HG02759 (cell line): ENCODE data around the gene FADD.
"Not testable (repeated sequence)": the region's sequence is repeated elsewhere in the genome, so short reads cannot be mapped to it uniquely, and the experiment has no call there.

Experiments
- ATAC-seq: cut with Tn5 transposase; IDR thresholded peaks from one replicate; pipeline ENCODE4 v1.9.1; 2021; ENCODE audit warnings: mild to moderate bottlenecking, moderate library complexity; ENCODE audit not compliant: unreplicated experiment

Gene FADD

DNA sequence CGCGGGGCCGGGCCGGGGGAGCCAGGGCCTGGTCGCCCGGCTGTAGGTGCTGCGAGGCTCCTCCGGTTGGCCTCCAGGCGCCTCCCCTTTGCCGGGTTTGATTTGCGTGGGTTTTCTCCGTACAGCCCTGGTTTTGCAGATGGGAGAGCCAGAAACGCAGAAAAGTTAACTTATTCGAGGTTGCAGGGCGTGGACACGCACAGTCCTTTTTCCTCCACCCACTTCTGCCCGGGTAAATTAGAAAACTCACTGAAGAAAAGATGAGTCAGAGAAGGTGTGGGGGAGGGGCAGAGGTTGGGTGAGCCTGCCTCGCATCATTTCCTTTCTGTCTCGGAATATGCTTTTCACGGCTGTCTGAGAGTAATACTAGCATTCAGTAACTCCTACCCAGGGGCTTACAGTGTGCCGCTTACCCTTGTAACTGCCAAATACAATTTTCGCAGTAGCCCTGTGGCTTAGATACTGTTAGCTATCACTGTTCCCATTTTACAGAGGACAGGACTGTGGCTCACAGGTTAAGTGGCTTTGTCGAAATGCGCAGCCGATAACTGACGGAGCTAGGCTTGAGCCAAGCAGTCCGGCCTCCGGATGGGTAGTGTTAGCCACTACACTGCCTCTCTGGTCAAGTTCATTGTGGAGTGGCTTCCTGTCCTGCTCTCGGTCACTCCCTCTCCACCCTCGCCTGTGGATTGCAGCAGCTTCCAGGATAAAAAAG is 812 bp downstream of the FADD start:
- ATAC-seq = peak; percentile 31

DNA sequence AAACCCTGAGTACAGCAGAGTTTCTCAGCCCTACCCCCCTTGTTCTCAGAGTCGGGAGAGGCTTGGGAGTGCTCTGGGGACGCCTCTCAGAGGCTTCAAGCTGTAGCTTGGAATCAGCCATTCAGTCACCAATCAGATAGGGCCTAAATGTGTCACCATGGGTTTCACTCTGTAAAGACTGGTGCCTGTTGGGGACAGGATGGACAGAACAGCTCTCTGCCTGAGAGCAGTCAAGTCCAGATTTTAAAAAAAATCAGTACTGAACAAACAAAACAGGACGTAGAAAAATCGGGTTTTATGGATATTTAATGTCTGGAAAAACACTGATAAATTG is 1.3 kb downstream of the FADD start:
- no peak for ATAC-seq

DNA sequence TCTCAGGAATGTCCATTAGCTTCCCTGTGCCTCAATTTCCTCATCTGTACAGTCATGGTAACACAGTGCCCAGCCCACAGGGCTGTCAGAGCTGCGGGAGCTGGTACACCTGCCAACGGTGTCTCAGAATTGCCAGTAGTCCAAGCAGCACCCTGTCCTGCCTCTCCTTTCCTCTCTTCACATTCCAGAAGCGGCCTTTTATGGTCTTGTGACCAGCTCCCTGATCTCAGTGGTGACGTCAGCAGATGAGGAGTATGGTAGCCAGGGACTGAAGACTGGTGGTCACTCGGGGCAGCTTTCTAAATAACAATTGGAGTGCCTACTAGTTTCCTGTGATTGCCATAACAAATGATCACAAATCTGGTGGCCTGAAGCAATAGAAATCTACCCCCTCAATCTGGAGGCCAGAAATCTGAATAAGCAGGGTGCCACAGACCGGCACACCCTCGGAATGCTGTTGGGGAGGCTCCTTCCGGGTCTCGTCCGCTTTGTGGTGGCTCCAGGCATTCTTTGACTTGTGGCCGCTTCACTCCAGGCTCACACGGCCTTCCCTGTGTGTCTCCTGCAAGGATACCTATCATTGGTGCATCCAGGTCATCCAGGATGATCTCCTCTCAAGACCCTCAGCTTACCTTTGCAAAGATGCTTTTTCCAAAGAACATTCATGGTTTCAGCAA is 2.1 kb downstream of the FADD start:
- no peak for ATAC-seq

DNA sequence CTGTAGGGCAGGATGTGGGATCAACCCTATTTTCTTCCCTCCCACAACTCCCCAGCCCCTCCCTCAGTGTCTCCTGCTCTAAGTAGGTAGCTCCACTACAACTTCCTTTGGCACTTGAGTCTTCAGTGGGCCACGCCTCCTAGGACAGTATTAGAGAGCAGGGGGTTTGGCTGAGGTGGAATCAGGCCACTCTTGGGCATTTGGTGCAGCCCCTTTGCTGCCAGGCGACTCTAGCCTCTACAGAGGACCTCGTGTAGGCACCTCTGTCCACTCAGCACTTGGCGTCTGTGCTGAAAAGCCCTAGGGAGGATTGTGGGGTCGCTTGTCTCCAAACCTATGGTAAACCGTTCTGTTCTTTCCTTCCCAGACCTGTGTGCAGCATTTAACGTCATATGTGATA is 2.7 kb downstream of the FADD start:
- ATAC-seq = no peak

DNA sequence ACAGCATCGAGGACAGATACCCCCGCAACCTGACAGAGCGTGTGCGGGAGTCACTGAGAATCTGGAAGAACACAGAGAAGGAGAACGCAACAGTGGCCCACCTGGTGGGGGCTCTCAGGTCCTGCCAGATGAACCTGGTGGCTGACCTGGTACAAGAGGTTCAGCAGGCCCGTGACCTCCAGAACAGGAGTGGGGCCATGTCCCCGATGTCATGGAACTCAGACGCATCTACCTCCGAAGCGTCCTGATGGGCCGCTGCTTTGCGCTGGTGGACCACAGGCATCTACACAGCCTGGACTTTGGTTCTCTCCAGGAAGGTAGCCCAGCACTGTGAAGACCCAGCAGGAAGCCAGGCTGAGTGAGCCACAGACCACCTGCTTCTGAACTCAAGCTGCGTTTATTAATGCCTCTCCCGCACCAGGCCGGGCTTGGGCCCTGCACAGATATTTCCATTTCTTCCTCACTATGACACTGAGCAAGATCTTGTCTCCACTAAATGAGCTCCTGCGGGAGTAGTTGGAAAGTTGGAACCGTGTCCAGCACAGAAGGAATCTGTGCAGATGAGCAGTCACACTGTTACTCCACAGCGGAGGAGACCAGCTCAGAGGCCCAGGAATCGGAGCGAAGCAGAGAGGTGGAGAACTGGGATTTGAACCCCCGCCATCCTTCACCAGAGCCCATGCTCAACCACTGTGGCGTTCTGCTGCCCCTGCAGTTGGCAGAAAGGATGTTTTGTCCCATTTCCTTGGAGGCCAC is 3.3 kb downstream of the FADD start:
- no peak for ATAC-seq

DNA sequence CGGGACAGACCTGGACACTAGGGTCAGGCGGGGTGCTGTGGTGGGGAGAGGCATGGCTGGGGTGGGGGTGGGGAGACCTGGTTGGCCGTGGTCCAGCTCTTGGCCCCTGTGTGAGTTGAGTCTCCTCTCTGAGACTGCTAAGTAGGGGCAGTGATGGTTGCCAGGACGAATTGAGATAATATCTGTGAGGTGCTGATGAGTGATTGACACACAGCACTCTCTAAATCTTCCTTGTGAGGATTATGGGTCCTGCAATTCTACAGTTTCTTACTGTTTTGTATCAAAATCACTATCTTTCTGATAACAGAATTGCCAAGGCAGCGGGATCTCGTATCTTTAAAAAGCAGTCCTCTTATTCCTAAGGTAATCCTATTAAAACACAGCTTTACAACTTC is 3.9 kb downstream of the FADD start:
- no peak for ATAC-seq

DNA sequence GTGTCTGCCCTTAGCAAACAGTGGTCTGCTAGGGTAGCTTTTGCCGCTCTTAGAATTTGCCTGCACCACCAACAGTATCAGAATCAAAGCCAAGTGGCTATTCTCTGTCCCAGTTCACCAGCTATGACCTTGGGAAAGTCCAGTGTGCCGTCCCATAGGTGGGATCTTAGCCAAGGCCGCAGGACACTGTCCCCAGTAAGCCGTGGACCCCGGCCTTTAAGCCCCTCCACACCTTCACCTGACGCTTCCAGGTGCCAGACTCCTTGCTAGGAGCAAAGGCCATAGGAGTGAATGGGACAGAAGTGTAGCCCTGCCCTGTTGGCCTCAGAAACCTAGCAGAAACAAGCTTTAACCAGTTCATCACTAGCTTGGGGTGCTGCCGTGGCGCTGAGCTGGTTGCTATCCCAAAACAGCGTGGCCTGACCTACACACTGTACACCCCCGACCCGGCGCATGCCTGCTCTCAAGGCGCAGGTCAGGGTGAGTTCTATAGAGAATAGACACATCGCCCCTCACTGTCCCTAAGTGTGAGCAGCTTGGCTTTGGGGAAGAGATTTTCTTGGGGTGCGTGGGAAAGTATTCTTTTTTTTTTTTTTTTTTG is 4.5 kb downstream of the FADD start:
- ATAC-seq = no peak

DNA sequence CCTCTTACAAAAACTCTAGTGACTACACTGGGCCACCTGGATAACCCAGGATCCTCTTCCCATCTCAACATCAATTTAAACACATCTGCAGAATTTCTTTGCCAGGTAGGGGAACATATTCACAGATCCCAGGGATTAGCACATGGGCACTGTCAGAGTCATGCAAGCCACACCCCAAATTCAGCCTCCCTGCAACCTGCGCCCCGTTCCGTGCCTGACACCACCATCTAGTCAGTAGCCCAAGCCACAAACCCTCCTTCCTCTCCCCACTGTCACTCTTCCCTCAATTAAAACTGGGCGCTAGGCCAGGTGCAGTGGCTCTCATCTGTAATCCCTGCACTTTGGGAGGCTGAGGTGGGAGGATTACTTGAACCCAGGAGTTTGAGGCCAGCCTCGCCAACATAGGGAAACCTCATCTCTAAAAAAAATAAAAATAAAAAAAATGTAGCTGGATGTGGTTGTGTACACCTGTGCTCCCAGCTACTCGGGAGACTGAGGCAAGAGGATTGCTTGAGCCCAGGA is 6.4 kb downstream of the FADD start:
- ATAC-seq = no peak

DNA sequence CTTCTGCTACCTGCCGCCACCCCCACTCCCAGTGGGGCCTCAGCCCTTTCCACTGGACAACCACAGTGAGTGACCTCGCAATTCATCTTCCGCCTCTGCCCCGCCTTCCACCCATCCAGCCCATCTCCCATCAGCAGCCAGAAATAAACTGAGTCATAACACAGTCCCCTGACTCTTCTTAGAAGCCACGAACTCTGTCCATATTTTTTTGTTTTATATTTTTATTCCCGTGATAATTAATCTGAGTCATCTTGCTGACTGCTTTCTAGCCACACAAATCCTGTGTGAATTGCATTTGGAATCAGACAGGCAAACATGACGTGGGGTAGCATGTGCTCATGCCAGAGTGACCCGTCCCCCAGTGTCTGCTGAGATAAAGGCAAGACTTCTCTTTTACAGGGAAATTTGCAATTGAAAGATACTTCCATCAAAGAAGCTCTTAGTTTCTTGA is 7.0 kb downstream of the FADD start:
- no peak for ATAC-seq

DNA sequence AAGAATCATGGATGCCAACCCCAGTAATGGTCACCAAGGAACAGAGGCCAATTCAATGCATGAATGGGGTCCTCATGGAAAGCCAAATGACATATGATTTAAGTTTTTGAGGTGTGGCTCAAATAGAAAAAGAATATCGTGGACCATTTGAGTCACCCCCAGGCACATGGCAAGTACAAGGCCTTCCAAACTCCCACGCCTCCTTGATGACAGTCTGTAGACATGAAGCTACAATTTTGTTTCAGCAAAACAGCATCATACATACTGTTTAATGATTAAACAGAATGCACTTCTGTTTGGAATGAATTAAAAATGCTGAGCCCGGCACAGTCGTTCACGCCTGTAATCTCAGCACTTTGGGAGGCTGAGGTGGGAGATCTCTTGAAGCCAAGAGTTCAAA is 7.4 kb downstream of the FADD start:
- ATAC-seq = no peak

DNA sequence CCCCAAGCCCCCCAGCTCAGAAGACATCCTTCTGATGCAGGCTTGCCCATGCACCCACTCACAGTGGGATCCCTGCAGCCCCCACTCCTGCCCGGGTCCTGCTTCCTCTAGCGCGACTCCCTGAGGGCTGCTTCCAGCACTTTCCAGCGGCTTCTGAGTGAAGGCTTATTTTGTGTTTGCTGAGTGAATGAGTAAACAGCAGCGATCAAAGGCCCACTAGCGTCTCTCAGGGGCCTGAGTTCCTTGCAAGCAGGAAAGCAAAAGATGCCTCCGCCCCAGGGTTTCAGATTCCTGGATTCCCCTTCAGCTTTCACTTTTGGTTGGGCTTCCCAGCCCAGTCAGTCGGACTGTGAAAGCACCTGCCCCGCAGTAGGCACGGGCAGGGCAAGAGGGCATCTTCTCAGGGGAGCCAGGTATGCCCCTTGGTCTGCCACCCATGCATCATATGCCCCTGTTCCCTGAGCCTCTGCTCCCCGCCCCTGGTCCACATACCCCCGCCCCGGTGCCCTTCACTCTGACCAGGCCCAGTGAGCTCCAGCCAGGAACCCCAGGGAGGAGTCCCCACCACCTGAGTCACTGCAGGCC is 9.2 kb downstream of the FADD start:
- ATAC-seq = no peak

DNA sequence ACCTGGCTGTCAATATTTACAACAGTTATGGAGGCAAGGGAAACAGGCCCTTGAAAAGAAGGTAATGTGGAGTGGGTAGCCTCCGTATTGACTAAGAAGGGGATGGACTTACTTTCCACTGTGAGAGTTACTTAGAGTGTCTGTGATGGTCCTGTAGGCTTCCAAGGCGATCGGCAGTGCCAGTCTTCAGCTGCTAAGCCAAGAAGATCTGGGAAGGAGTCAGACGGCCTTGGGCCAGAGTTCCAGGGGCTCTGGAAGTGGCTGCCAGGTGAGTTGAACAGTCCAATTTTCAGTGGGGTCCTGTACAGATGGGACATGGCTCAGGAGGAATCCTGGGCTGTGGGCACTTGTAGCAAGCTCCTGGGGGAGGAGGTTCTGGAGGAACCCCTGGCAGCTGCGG is 14.3 kb downstream of the FADD start:
- ATAC-seq = not testable (repeated sequence)

DNA sequence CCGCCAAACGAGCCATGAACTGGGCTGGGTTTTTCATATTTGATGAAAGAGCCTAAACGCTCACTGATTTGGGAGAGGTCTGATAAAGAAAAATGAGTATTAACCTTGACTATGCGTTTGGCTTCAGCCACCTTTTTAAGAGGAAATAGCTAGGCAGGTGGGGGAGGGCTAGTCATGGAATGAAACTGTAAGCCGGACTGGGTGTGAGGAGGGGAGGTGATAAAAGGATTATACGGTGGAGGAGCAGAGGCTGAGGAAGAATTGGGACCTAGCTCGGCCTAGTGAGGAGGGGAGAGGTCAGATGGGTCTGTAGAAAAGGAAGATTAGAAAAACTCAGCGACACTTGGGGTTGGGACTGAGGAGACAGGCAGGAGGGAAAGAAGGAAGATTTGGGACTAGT is 15.0 kb downstream of the FADD start:
- ATAC-seq = not testable (repeated sequence)

DNA sequence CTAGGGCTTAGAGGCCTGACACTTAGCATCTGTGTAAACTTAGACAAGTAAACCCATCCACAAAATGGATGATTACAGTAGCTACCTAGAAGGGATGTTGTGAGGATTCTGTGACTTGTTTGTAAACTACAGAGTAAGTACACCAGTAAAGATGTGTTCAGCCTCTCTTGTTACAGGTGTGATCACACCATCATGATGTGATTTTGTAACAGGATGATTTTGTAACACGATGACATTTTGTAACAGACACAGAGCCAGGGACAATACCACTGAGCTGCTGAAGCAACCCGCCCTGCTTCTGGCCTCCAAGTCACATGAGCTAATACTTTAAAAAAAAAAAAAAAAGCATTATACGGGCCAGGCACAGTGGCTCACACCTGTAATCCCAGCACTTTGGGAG is 17.0 kb downstream of the FADD start:
- no peak for ATAC-seq

DNA sequence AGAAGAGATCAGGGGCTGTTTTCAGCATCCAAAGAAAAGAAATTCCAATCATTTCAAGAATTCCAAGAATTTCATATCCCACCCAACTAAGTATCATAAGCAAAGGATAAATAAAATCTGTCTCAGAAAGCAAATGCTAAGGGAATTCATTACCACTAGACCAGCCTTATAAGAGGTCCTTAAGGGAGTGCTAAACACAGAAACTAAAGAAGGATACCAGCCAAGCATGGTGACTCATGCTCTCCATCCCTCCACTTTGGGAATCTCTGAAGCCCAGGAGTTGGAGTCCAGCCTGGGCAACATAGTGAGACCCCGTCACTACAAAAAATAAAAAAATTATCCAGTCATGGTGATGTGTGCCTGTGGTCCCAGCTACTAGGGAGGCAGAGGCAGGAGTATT is 17.8 kb downstream of the FADD start:
- ATAC-seq = no peak

DNA sequence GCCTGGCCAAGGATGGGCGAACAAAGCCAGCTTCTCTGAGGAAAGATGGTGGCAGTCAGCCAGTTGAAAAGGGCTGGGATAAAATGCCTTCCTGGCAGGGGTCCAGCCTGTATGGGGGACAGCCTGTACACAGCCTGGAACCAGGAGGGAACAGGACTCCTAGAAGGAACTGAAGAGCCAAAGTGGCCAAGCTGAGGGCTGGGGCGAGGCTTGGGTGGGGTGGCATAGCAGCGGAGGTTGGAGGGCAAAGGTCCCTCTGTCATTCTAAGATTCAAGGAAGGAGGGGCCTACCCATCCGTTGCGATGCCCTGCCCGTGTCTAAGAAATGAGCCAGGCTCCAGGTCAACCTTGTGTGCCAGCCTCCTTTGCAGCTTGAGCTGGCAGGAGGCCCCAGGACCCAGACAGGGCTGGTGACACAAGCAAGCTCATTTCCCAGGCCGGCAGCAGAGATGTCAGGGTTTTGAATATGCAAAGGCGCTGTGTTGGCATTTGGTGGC is 22.6 kb downstream of the FADD start:
- ATAC-seq = no peak

DNA sequence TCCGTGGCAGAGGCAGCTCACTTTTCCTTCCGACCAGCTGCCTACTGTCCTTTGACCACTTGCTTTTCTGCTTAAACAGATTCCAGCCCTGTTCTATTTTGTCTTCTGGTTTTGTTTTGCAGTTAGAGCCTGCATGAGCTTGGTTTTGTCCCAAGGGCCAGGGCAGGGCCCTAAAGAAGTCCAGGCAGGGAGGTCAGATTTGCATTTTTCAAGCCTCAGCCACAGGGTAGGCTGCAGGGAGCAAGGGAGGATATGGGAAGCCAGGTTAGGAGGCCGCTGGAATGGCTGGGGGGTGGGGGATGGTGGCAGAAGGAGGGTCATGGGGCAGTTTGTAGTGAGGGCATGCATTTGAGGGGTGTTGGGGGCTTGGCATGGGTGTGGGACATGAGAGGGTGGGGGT is 23.1 kb downstream of the FADD start:
- ATAC-seq = no peak

DNA sequence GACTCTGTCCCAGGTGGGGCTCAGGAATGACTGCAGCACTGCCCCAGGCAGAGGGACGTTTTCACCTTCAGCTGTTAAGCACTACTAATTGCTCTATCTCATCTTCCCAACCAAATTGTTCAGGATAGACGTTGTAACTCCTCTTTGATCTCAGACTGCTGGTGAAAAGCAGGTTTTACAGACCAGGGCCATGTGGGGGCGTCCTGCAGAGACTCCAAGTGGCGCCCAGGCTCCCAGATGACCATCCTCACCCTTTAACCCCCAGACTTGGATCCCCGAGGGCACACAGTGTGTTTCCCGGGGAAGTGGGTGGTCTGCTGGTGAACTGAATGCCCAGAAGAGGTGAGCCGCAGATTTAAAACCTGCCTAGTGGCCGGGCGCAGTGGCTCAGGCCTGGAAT is 23.9 kb downstream of the FADD start:
- ATAC-seq = no peak

DNA sequence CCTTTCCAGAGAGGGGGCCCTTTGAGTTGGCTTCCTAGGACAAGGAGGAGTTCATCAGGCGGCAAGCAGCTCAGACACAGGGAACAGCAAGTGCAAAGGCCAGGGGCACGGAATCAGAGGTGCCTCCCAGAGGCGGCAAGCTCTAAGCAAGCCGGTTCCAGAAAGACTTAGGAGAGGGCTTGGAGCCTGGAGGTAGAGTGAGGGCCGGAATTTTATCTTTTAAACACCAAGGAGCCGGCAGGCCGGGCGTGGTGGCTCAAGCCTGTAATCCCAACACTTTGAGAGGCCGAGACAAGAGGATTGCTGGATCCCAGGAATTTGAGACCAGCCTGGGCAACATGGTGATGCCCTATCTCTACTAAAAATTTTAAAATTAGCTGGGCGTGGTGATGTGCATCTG is 26.6 kb downstream of the FADD start:
- no peak for ATAC-seq

DNA sequence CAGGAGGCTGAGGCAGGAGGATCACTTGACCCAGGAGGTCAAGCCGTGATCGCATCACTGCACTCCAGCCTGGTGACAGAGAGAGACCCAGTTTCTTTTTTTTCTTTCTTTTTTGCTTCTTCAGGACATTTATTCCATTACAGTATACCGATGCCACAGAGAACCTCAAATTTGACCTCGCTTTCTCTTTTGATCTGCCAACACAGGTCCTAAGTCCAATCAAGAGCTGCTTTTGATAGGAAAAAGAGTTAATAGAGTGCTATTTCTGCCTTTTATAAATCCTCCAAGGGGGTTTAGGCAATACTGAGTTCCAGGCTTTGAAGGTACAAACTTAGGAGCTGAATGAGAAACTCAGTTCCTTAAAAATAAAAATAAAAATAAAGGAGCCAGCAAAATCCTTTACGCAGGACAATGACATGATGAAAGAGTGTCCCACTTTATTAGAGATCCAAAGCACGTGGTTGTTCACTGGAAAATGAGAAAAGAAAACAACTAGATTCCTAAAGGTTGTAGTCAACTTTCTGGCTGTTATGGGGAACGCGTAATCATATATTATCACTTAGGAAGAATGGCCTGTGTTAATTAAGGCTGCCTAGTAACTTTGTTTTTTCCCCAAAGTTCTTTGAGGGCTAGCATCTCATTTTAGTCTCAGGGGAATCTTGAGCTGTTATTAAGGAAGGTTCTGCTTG is 27.2 kb downstream of the FADD start:
- no peak for ATAC-seq
